COLO829 (cell line): ENCODE measurements around the gene CDK5RAP3.
"Not testable (repeated sequence)": the region's sequence is repeated elsewhere in the genome, so short reads cannot be mapped to it uniquely, and the experiment has no call there.

Source experiments
- DNase-seq: peaks from one replicate; pipeline ENCODE4 v3.0.0; 2012; ENCODE audit warnings: low spot score

Gene CDK5RAP3

GRCh38 chr17:47970725-47971499 lies at the start of gene CDK5RAP3:
Gene CDK5RAP3 (plus strand): TSS chr17:47971113. CDS start chr17:47971147, 34 bp downstream.
- peak; percentile 94 for DNase-seq

- DNase-seq: no peak
Measured at GRCh38 chr17:47924785-47925677, 45.9 kb upstream of the CDK5RAP3 start.

GRCh38 chr17:47925678-47925988 lies 45.3 kb upstream of the CDK5RAP3 start:
- DNase-seq: no peak

- DNase-seq: no peak
Measured at GRCh38 chr17:47927821-47928400, 43.0 kb upstream of the CDK5RAP3 start.

- DNase-seq: no peak
Measured at GRCh38 chr17:47928415-47928814, 42.5 kb upstream of the CDK5RAP3 start.

- DNase-seq: no peak
Measured at GRCh38 chr17:47929218-47930000, 41.5 kb upstream of the CDK5RAP3 start.

- no peak for DNase-seq
Measured at GRCh38 chr17:47931848-47932247, 39.1 kb upstream of the CDK5RAP3 start.

- no peak for DNase-seq
Measured at GRCh38 chr17:47934856-47935255, 36.1 kb upstream of the CDK5RAP3 start.

- DNase-seq: not testable (repeated sequence)
Measured at GRCh38 chr17:47935468-47935867, 35.4 kb upstream of the CDK5RAP3 start.

GRCh38 chr17:47935961-47936360 lies 35.0 kb upstream of the CDK5RAP3 start:
- DNase-seq: no peak

GRCh38 chr17:47937941-47938340 lies 33.0 kb upstream of the CDK5RAP3 start:
- DNase-seq: no peak

- DNase-seq: peak; percentile 99
Measured at GRCh38 chr17:47941246-47942095, 29.4 kb upstream of the CDK5RAP3 start, which contains the start of gene PNPO. Gene PNPO (plus strand): TSS chr17:47941571. CDS start chr17:47941676, 105 bp downstream.

- no peak for DNase-seq
Measured at GRCh38 chr17:47942096-47942510, 28.8 kb upstream of the CDK5RAP3 start.

- DNase-seq: no peak
Measured at GRCh38 chr17:47942568-47942967, 28.3 kb upstream of the CDK5RAP3 start.

GRCh38 chr17:47945080-47945479 lies 25.8 kb upstream of the CDK5RAP3 start:
- no peak for DNase-seq

- no peak for DNase-seq
Measured at GRCh38 chr17:47945529-47946508, 25.1 kb upstream of the CDK5RAP3 start.

- no peak for DNase-seq
Measured at GRCh38 chr17:47946516-47946915, 24.4 kb upstream of the CDK5RAP3 start.

- peak; percentile 88 for DNase-seq
Measured at GRCh38 chr17:47946929-47947397, 23.9 kb upstream of the CDK5RAP3 start.

GRCh38 chr17:47948706-47949196 lies 22.2 kb upstream of the CDK5RAP3 start:
- DNase-seq: no peak
